Measurements from ENCODE around the gene LGALS16. TPM values are rescaled to one million over a fixed set of nuclear protein-coding genes. Genes with fewer than 3 reads are reported as not detected.

LGALS16 gene
- total and polyA plus RNA-seq, 2 donors (not counting 1 experiment from before 2014, with no cell fraction given): not detected

DNA sequence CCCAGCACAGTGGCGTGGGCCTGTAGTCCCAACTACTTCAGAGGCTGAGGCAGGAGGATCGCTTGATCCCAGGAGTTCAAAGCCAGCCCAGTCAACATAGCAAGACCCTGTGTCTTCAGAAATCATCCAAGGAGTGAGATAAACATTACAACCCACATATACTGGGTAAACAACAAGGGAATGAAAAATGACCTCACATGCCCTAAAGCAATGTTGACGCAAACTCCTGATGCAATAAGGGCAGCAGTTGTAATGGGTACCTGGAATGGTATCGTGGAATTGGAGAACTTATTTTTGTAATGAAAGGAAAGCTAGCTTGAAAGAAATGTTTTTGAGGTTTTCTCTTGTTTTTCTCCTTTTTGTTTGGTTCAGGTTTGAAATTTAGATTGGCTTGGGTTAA lies 24.5 kb upstream of the LGALS16 start:
- no peak overlapping the region for H3K4me3 ChIP-seq (replicated peaks in 1 of 4; ENCODE audit: control extremely low read depth in 1 of 4, insufficient read depth in 1 of 4, low read depth in 3 of 4, low read length in 4 of 4)
- no peaks in the 10 kb centered on the region for H3K9me3 ChIP-seq (ENCODE audit: control insufficient read depth, insufficient read depth, low read depth, low read length)
- H3K27me3 ChIP-seq (ENCODE audit: control insufficient read depth, insufficient read depth, low read length): no peaks in the 10 kb centered on the region
- H3K27ac ChIP-seq (ENCODE audit: insufficient read depth, low read length): no peak overlapping the region
- no peak overlapping the region for H3K4me2 ChIP-seq (ENCODE audit: extremely low read depth, insufficient read depth, low read length)
- no peak overlapping the region for H2AFZ ChIP-seq (ENCODE audit: low read length)
- no peak for DNase-seq (ENCODE audit: low read depth in 2 of 2)
- no peaks in the 10 kb centered on the region for H3K79me2 ChIP-seq (ENCODE audit: control insufficient read depth, insufficient read depth, low read length)
- H3K9ac ChIP-seq (ENCODE audit: insufficient read depth, low read length): no peak overlapping the region
- TF ChIP-seq, protein P1, sequence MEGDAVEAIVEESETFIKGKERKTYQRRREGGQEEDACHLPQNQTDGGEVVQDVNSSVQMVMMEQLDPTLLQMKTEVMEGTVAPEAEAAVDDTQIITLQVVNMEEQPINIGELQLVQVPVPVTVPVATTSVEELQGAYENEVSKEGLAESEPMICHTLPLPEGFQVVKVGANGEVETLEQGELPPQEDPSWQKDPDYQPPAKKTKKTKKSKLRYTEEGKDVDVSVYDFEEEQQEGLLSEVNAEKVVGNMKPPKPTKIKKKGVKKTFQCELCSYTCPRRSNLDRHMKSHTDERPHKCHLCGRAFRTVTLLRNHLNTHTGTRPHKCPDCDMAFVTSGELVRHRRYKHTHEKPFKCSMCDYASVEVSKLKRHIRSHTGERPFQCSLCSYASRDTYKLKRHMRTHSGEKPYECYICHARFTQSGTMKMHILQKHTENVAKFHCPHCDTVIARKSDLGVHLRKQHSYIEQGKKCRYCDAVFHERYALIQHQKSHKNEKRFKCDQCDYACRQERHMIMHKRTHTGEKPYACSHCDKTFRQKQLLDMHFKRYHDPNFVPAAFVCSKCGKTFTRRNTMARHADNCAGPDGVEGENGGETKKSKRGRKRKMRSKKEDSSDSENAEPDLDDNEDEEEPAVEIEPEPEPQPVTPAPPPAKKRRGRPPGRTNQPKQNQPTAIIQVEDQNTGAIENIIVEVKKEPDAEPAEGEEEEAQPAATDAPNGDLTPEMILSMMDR (conservative IDR thresholded peaks at IDR 0.05 in 1 of 2, IDR thresholded peaks at IDR 0.05 in 1 of 2; ENCODE audit: low read depth in 1 of 2, low read length in 2 of 2): no peak
- no peak for TF ChIP-seq EZH2 (IDR thresholded peaks at IDR 0.05; ENCODE audit: low read length, missing control alignments)
- H4K20me1 ChIP-seq (ENCODE audit: control insufficient read depth, extremely low read depth, insufficient read depth, low read length): no peaks in the 10 kb centered on the region
- H3K36me3 ChIP-seq (ENCODE audit: control insufficient read depth, insufficient read depth, low read length): no peaks in the 10 kb centered on the region
- H3K4me1 ChIP-seq (ENCODE audit: control insufficient read depth, extremely low read depth, insufficient read depth, low read length): no peaks in the 10 kb centered on the region

DNA sequence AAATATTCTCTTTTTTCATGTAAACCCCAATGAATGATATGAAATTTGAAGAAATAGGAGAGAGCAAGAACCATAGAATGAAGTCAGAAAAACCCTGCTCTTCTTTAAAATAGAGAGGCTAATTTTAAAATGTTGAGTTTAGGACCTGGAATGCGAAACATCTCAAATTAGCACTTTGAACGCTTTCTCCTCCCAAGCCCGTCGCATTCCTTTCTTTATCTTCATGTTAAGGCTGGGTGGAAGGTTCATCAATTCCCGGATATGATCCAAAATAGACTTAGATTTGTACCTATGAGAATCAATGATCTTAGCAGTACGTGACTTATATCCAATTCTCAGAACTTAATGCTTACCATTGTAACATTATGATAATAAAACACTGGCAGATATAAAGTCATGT lies 24.1 kb upstream of the LGALS16 start:
- H2AFZ ChIP-seq (ENCODE audit: low read length): no peak overlapping the region
- TF ChIP-seq, protein P1 (conservative IDR thresholded peaks at IDR 0.05 in 1 of 2, IDR thresholded peaks at IDR 0.05 in 1 of 2; ENCODE audit: low read depth in 1 of 2, low read length in 2 of 2): no peak
- TF ChIP-seq EZH2 (IDR thresholded peaks at IDR 0.05; ENCODE audit: low read length, missing control alignments): no peak
- no peak overlapping the region for H3K9ac ChIP-seq (ENCODE audit: insufficient read depth, low read length)
- no peak for DNase-seq (ENCODE audit: low read depth in 2 of 2)
- H3K4me1 ChIP-seq (ENCODE audit: control insufficient read depth, extremely low read depth, insufficient read depth, low read length): no peaks in the 10 kb centered on the region
- no peak overlapping the region for H3K4me3 ChIP-seq (replicated peaks in 1 of 4; ENCODE audit: control extremely low read depth in 1 of 4, insufficient read depth in 1 of 4, low read depth in 3 of 4, low read length in 4 of 4)
- H3K4me2 ChIP-seq (ENCODE audit: extremely low read depth, insufficient read depth, low read length): no peak overlapping the region
- H3K27ac ChIP-seq (ENCODE audit: insufficient read depth, low read length): no peak overlapping the region
- H4K20me1 ChIP-seq (ENCODE audit: control insufficient read depth, extremely low read depth, insufficient read depth, low read length): no peaks in the 10 kb centered on the region
- no peaks in the 10 kb centered on the region for H3K79me2 ChIP-seq (ENCODE audit: control insufficient read depth, insufficient read depth, low read length)
- H3K9me3 ChIP-seq (ENCODE audit: control insufficient read depth, insufficient read depth, low read depth, low read length): no peaks in the 10 kb centered on the region
- H3K36me3 ChIP-seq (ENCODE audit: control insufficient read depth, insufficient read depth, low read length): no peaks in the 10 kb centered on the region
- no peaks in the 10 kb centered on the region for H3K27me3 ChIP-seq (ENCODE audit: control insufficient read depth, insufficient read depth, low read length)

DNA sequence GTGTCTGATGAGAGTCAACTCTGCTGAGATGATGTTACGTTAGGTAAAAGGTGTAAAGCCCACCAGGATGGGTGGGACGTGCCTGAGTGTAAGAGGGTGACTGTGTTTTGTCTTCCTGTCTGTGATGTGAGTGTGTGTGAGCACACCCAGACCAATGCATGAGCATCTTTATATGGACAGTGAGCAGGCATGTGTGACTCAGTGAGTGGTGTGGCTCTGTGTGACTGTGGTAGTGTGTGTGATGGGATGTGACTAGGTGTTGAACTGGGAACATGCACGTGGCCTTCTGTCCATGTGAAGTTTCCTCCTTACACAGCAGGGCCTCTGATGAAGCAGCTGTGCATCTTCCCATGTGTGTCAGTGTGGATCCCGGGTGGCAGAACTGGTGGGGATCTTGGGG lies 17.8 kb upstream of the LGALS16 start:
- no peaks in the 10 kb centered on the region for H3K9me3 ChIP-seq (ENCODE audit: control insufficient read depth, insufficient read depth, low read depth, low read length)
- H3K4me1 ChIP-seq (ENCODE audit: control insufficient read depth, extremely low read depth, insufficient read depth, low read length): no peaks in the 10 kb centered on the region
- H3K36me3 ChIP-seq (ENCODE audit: control insufficient read depth, insufficient read depth, low read length): no peaks in the 10 kb centered on the region
- H3K4me2 ChIP-seq (ENCODE audit: extremely low read depth, insufficient read depth, low read length): no peak overlapping the region
- no peak for DNase-seq (ENCODE audit: low read depth in 2 of 2)
- H3K27me3 ChIP-seq (ENCODE audit: control insufficient read depth, insufficient read depth, low read length): no peaks in the 10 kb centered on the region
- H3K4me3 ChIP-seq (replicated peaks in 1 of 4; ENCODE audit: control extremely low read depth in 1 of 4, insufficient read depth in 1 of 4, low read depth in 3 of 4, low read length in 4 of 4): no peak overlapping the region
- no peak overlapping the region for H2AFZ ChIP-seq (ENCODE audit: low read length)
- TF ChIP-seq, protein P1 (conservative IDR thresholded peaks at IDR 0.05 in 1 of 2, IDR thresholded peaks at IDR 0.05 in 1 of 2; ENCODE audit: low read depth in 1 of 2, low read length in 2 of 2): no peak
- TF ChIP-seq EZH2 (IDR thresholded peaks at IDR 0.05; ENCODE audit: low read length, missing control alignments): no peak
- H3K27ac ChIP-seq (ENCODE audit: insufficient read depth, low read length): no peak overlapping the region
- no peak overlapping the region for H3K9ac ChIP-seq (ENCODE audit: insufficient read depth, low read length)
- no peaks in the 10 kb centered on the region for H4K20me1 ChIP-seq (ENCODE audit: control insufficient read depth, extremely low read depth, insufficient read depth, low read length)
- no peaks in the 10 kb centered on the region for H3K79me2 ChIP-seq (ENCODE audit: control insufficient read depth, insufficient read depth, low read length)

Data from fibroblast of lung (primary cell).